HepG2 (cell line): ENCODE data around the gene ABHD15. TPM values are rescaled to one million over a fixed set of nuclear protein-coding genes. Genes with fewer than 3 reads are reported as not detected.

Experiments used
- ATAC-seq: fragments of 200-7000 bp; cut with Tn5 transposase; 3 replicates; pipeline ENCODE4 v1.9.1; 2020; ENCODE audit warnings: mild to moderate bottlenecking, moderate library complexity
- BruUV-seq: library from RNA; stranded (reverse); fragments of 400-500 nt; replicated peaks from 2 replicates; lab custom pipeline; 2021; lab: Mats Ljungman, UMichigan
- CTCF ChIA-PET: fragments of 300-600 bp; formaldehyde crosslinking; extraction: SDS; loops from one replicate; lab custom pipeline; 2021; ENCODE audit warnings: low total read pairs, inconsistent platforms, low intra/inter-chr PET ratio; lab: Yijun Ruan, JAX
- POLR2A ChIA-PET: fragments of 350-600 bp; sonication (Branson Sonifier 250); formaldehyde crosslinking; loops from one replicate; lab custom pipeline; 2020; ENCODE audit warnings: antibody characterized with exemption, inconsistent platforms; lab: Yijun Ruan, JAX
- DNase-seq: peaks from one replicate; pipeline ENCODE4 v3.0.0-alpha.2; 2015; ENCODE audit warnings: low spot score
- FAIRE-seq: peaks from 3 replicates; lab custom pipeline; 2011; peaks lifted over from hg19 to GRCh38; lab: Jason Lieb, UNC
- H2AFZ ChIP-seq: one replicate; pipeline ENCODE4 v1.6.1; 2011; ENCODE audit warnings: low read length, inconsistent platforms
- H3K27ac ChIP-seq: fragments of 300-600 bp; 3 replicates; pipeline ENCODE4 v1.8.0; 2011; ENCODE audit warnings: mixed run types, mild to moderate bottlenecking, mixed read lengths, low read length, inconsistent platforms; ENCODE audit not compliant: insufficient read depth; ENCODE audit errors: extremely low read length
- H3K27me3 ChIP-seq, 2 experiments: fragments of 200-600 bp in 1 of 2; 2 replicates in 1 of 2; 3 replicates in 1 of 2; pipeline versions ENCODE4 v1.6.0 to v1.8.0; 2011; ENCODE audit warnings: low read length in 2 of 2, mild to moderate bottlenecking in 2 of 2, moderate library complexity in 2 of 2, inconsistent platforms in 1 of 2; ENCODE audit not compliant: insufficient read depth in 2 of 2, control insufficient read depth in 1 of 2
- H3K36me3 ChIP-seq, 2 experiments: fragments of 200-600 bp in 1 of 2; replicated peaks in 1 of 2; 2 replicates in 1 of 2; 3 replicates in 1 of 2; pipeline versions ENCODE4 v1.5.1 to v1.8.0; 2011; ENCODE audit warnings: low read length in 2 of 2, inconsistent platforms in 1 of 2; ENCODE audit not compliant: insufficient read depth in 2 of 2, control insufficient read depth in 1 of 2
- H3K4me1 ChIP-seq: 2 replicates; pipeline ENCODE4 v1.5.1; 2012; ENCODE audit warnings: low read length, inconsistent platforms; ENCODE audit not compliant: insufficient read depth
- H3K4me2 ChIP-seq: 2 replicates; pipeline ENCODE4 v1.6.0; 2011; ENCODE audit warnings: low read depth, low read length, inconsistent platforms
- H3K4me3 ChIP-seq, 3 experiments: fragments of 200-600 bp in 1 of 3; sonication (generic), shearing (Covaris generic) in 1 of 3; replicated peaks in 1 of 3; 2 replicates each; pipeline ENCODE4 v1.5.1; 2011 to 2016; ENCODE audit warnings: low read length in 3 of 3, inconsistent platforms in 2 of 3, low read depth in 2 of 3, mild to moderate bottlenecking in 2 of 3, control low read depth in 1 of 3, mixed read lengths in 1 of 3; ENCODE audit not compliant: insufficient read depth in 1 of 3
- H3K79me2 ChIP-seq: one replicate; pipeline ENCODE4 v1.6.1; 2011; ENCODE audit warnings: low read length, inconsistent platforms; ENCODE audit not compliant: insufficient read depth
- H3K9ac ChIP-seq: 2 replicates; pipeline ENCODE4 v1.6.0; 2011; ENCODE audit warnings: mild to moderate bottlenecking, low read depth, low read length, inconsistent platforms; ENCODE audit not compliant: insufficient read depth
- H3K9me3 ChIP-seq: 2 replicates; pipeline ENCODE4 v1.5.1; 2012; ENCODE audit warnings: mild to moderate bottlenecking, low read length
- H4K20me1 ChIP-seq: 2 replicates; pipeline ENCODE4 v1.6.0; 2011; ENCODE audit warnings: inconsistent platforms, mild to moderate bottlenecking, low read length, moderate library complexity; ENCODE audit not compliant: insufficient read depth
- ATAD3A ChIP-seq: sonication (generic); formaldehyde crosslinking; IDR thresholded peaks from 2 replicates; pipeline ENCODE4 v1.4.0; 2020; ENCODE audit warnings: missing genetic modification reagents
- ATF7-NPFF ChIP-seq: sonication (generic); formaldehyde crosslinking; IDR thresholded peaks from 2 replicates; pipeline ENCODE4 v1.8.1; 2023; ENCODE audit warnings: mild to moderate bottlenecking, low read depth, missing genetic modification reagents, moderate library complexity
- ATRX ChIP-seq: sonication (generic); formaldehyde crosslinking; IDR thresholded peaks from 2 replicates; pipeline ENCODE4 v1.4.0; 2020; ENCODE audit warnings: missing genetic modification reagents, borderline replicate concordance
- FOXC1 ChIP-seq: sonication (generic); formaldehyde crosslinking; IDR thresholded peaks from 2 replicates; pipeline ENCODE4 v1.8.0; 2022; ENCODE audit warnings: mild to moderate bottlenecking, missing genetic modification reagents, borderline replicate concordance
- NFKBIZ ChIP-seq: IDR thresholded peaks from 2 replicates; pipeline ENCODE4 v1.6.1; 2018; ENCODE audit warnings: missing genetic modification reagents, missing compliant biosample characterization
- NONO ChIP-seq, 2 experiments: fragments of 450-650 bp in 1 of 2; sonication (generic) in 1 of 2; formaldehyde crosslinking in 1 of 2; IDR thresholded peaks in 1 of 2; conservative IDR thresholded peaks in 1 of 2; 2 replicates each; pipeline versions ENCODE4 v1.6.1 to v1.8.0; 2017 to 2022; ENCODE audit warnings: mild to moderate bottlenecking in 1 of 2, missing genetic modification reagents in 1 of 2, moderate library complexity in 1 of 2
- PHF5A ChIP-seq: IDR thresholded peaks from one replicate; pipeline ENCODE4 v1.6.1; 2018; ENCODE audit warnings: low read depth, missing genetic modification reagents; ENCODE audit not compliant: unreplicated experiment
- TCF12 ChIP-seq, 2 experiments: fragments of 450-650 bp in 1 of 2; sonication (generic) in 1 of 2; formaldehyde crosslinking in 1 of 2; IDR thresholded peaks; 2 replicates each; pipeline versions ENCODE4 v1.6.1 to v1.8.0; 2017 to 2022; ENCODE audit warnings: antibody characterized with exemption in 1 of 2, mild to moderate bottlenecking in 1 of 2, missing genetic modification reagents in 1 of 2, moderate library complexity in 1 of 2
- TGIF2 ChIP-seq: IDR thresholded peaks from 2 replicates; pipeline ENCODE4 v1.6.1; 2016; ENCODE audit warnings: control low read depth, missing compliant biosample characterization
- ZBED4 ChIP-seq: sonication (generic); formaldehyde crosslinking; IDR thresholded peaks from 2 replicates; pipeline ENCODE4 v1.4.0; 2020; ENCODE audit warnings: missing genetic modification reagents, borderline replicate concordance
- ZNF276 ChIP-seq: sonication (generic); formaldehyde crosslinking; IDR thresholded peaks from 2 replicates; pipeline ENCODE4 v1.4.0; 2020; ENCODE audit warnings: mild to moderate bottlenecking, low read depth, missing genetic modification reagents
- ZNF329 ChIP-seq: sonication (generic); formaldehyde crosslinking; IDR thresholded peaks from 2 replicates; pipeline ENCODE4 v1.9.0; 2021; ENCODE audit warnings: low read depth, mild to moderate bottlenecking, missing genetic modification reagents
- ZNF562 ChIP-seq: sonication (generic); formaldehyde crosslinking; IDR thresholded peaks from 2 replicates; pipeline ENCODE4 v1.8.0; 2022; ENCODE audit warnings: missing genetic modification reagents, borderline replicate concordance
- ZNF569 ChIP-seq: sonication (generic); formaldehyde crosslinking; IDR thresholded peaks from 2 replicates; pipeline ENCODE4 v1.5.0; 2020; ENCODE audit warnings: mild to moderate bottlenecking, missing genetic modification reagents, moderate library complexity, borderline replicate concordance
- ZSCAN9 ChIP-seq: IDR thresholded peaks from 2 replicates; pipeline ENCODE4 v1.6.1; 2016; ENCODE audit warnings: borderline replicate concordance
- WGBS: methylation state at CpG from one replicate; pipeline ENCODE4 v1.1.6; 2017; ENCODE audit warnings: low lambda C conversion rate; 5-methylcytosine and 5-hydroxymethylcytosine counted together
- in situ Hi-C: cut with HindIII; loops from 2 replicates; pipeline ENCODE4 v1.10.0; 2017; ENCODE audit warnings: low pct_unique_long_range_greater_than_20kb; ENCODE audit not compliant: extremely low pct_ligation_motif_present
- intact Hi-C: fragments of 100-400 bp; cut with micrococcal nuclease; formaldehyde crosslinking; loops from one replicate; pipeline ENCODE4 v1.10.0; 2022; ENCODE audit not compliant: unreplicated experiment
- polyA plus RNA-seq, 8 experiments: library from polyadenylated mRNA; depleted of rRNA in 3 of 8; stranded (reverse) in 7 of 8; unstranded in 1 of 8; fragments of >200 nt; fragmentation: Illumina TruSeq in 4 of 8; extraction: Trizol in 4 of 8; gene quantifications; 2 replicates each; pipeline versions ENCODE4 v1.2.1 to v1.2.3, GENCODE V29; 2011 to 2016; ENCODE audit warnings: low read depth in 4 of 8, missing spikeins in 1 of 8, mixed read lengths in 1 of 8; ENCODE audit not compliant: insufficient read depth in 1 of 8
- total RNA-seq, 5 experiments: library from RNA; depleted of rRNA; stranded (reverse); fragments of >200 nt; fragmentation: Illumina TruSeq; extraction: Trizol; gene quantifications; 2 replicates each; pipeline ENCODE4 v1.2.3, GENCODE V29; 2016; ENCODE audit warnings: low read depth in 1 of 5
- TF ChIP-seq, protein P1 (sequence below): sonication (generic); formaldehyde crosslinking; IDR thresholded peaks from 2 replicates; pipeline ENCODE4 v1.8.0; 2022; ENCODE audit warnings: mild to moderate bottlenecking, missing genetic modification reagents, borderline replicate concordance

Gene ABHD15
- total and polyA plus RNA-seq, 2 of the 13 experiments (the other 11 are each of a cell fraction or from before 2014, with no cell fraction given) = 2.4 to 7.7 TPM

- TF ChIP-seq, protein P1, sequence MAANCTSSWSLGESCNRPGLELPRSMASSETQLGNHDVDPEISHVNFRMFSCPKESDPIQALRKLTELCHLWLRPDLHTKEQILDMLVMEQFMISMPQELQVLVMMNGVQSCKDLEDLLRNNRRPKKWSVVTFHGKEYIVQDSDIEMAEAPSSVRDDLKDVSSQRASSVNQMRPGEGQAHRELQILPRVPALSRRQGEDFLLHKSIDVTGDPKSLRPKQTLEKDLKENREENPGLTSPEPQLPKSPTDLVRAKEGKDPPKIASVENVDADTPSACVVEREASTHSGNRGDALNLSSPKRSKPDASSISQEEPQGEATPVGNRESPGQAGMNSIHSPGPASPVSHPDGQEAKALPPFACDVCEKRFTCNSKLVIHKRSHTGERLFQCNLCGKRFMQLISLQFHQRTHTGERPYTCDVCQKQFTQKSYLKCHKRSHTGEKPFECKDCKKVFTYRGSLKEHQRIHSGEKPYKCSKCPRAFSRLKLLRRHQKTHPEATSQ (CRISPR knock-in tag) = no peak
- no peak for TF ChIP-seq TGIF2 (CRISPR knock-in tag)
- no peak for TF ChIP-seq ZNF329 (CRISPR knock-in tag)
- no peak for TF ChIP-seq NONO (IDR thresholded peaks at IDR 0.05)
- TF ChIP-seq NONO (CRISPR knock-in tag; conservative IDR thresholded peaks at IDR 0.05) = no peak
- TF ChIP-seq TCF12 (IDR thresholded peaks at IDR 0.05) = no peak
- no peak for TF ChIP-seq TCF12 (CRISPR knock-in tag; IDR thresholded peaks at IDR 0.05)
- TF ChIP-seq ZNF276 (CRISPR knock-in tag) = no peak
- no peak for TF ChIP-seq ATAD3A
These were observed 42.1 kb upstream of the ABHD15 start (continued) for GRCh38 chr17:29608986-29609385.

DNA sequence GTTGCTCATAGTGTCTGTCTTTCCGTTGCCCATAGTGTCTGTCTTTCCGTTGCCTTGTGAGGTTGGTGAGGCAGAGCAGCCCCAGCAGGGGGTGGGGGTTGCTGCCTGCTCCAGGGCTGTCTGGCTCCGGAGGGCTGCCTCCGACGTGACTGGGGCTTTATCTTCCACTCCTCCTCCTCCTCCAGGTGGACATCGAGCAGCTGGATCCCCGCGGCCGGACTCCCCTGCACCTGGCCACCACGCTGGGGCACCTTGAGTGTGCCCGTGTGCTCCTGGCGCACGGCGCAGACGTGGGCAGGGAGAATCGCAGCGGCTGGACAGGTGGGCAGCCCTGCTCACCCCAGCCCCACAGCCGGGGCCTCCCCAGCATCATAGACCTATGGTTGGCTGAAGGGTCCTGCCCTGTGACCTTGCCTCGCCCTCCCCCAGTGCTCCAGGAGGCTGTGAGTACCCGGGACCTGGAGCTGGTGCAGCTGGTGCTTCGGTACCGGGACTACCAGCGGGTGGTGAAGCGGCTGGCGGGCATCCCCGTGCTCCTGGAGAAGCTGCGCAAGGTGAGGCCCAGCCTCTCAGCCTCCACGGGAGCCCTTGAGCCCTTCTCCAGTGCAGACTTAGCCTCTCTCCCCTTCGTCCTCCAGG lies 40.8 kb upstream of the ABHD15 start:
- Histone ChIP-seq H3K36me3 (no peaks in the 10 kb centered on the region), H3K9me3 (no peaks in the 10 kb centered on the region), H3K27me3 (peaks cover 4 to 6% of the 10 kb centered on the region in 2 experiments; a peak in 2 of 5 replicates), H3K79me2 (no peaks in the 10 kb centered on the region), H4K20me1 (no peaks in the 10 kb centered on the region), H3K4me2 (no peak overlapping the region), H3K4me1 (0 out of 2 replicates have a peak, but pooled peaks cover 7% of the 10 kb centered on the region), H2AFZ (no peak overlapping the region), H3K9ac (no peak overlapping the region), H3K27ac (no peak overlapping the region), H3K4me3 (no peak overlapping the region)
- no peak for DNase-seq
- in situ Hi-C loops = no loop called here
- no peak for FAIRE-seq
- no peak for ATAC-seq
- intact Hi-C loops = no loop called here
- ChIA-PET POLR2A (no interaction called here), CTCF (no interaction called here)
- 62% methylated on average over 18 of the region's 29 CpGs for WGBS
- no TSS peak for BruUV-seq
- no peak for TF ChIP-seq ATF7-NPFF (CRISPR knock-in tag)
- no peak for TF ChIP-seq PHF5A (CRISPR knock-in tag)
- no peak for TF ChIP-seq ZNF562
- TF ChIP-seq FOXC1 (CRISPR knock-in tag) = no peak
- no peak for TF ChIP-seq ZSCAN9 (CRISPR knock-in tag)
- no peak for TF ChIP-seq NFKBIZ
- TF ChIP-seq ZBED4 (CRISPR knock-in tag) = no peak
- no peak for TF ChIP-seq ATRX (CRISPR knock-in tag)
- no peak for TF ChIP-seq ZNF569 (CRISPR knock-in tag)
